ENCODE results near the gene CTR9. TPM values are rescaled to one million over a fixed set of nuclear protein-coding genes. Genes with fewer than 3 reads are reported as not detected.

Gene CTR9
- total RNA-seq, 2 donors from 2014 or later, result 26.9 to 35.0 TPM

- ATAC-seq (no peak), DNase-seq (no peak)
- intact Hi-C loops (cut with DNase I, micrococcal nuclease), result no loop called here
These were observed 26.3 kb downstream of the CTR9 start for GRCh38 chr11:10777393-10777793.

GRCh38 chr11:10777806-10778205 is 26.8 kb downstream of the CTR9 start:
- intact Hi-C loops (cut with DNase I, micrococcal nuclease), result no loop called here
- ATAC-seq, result no peak
- no peak for DNase-seq

- DNase-seq, result peak in 1 of 2 donors; percentile 27
- ATAC-seq, result no peak
- intact Hi-C loops (cut with DNase I, micrococcal nuclease), result no loop called here
These were observed 27.3 kb downstream of the CTR9 start for GRCh38 chr11:10778217-10778970.

GRCh38 chr11:10779086-10779485 is 28.0 kb downstream of the CTR9 start:
- DNase-seq (no peak), ATAC-seq (no peak)
- intact Hi-C loops (cut with DNase I, micrococcal nuclease), result no loop called here

- intact Hi-C loops (cut with DNase I, micrococcal nuclease), result no loop called here
- DNase-seq (no peak), ATAC-seq (no peak)
These were observed 29.0 kb downstream of the CTR9 start for GRCh38 chr11:10780040-10780439.

GRCh38 chr11:10784232-10785145 is 33.4 kb downstream of the CTR9 start:
- ATAC-seq (no peak), DNase-seq (no peak)
- intact Hi-C loops (cut with DNase I, micrococcal nuclease), result no loop called here

- no peak for DNase-seq
- ATAC-seq, result no peak
- intact Hi-C loops (cut with DNase I, micrococcal nuclease), result no loop called here
These were observed 34.1 kb downstream of the CTR9 start for GRCh38 chr11:10785146-10785474.

- no peak for DNase-seq
- intact Hi-C loops (cut with DNase I, micrococcal nuclease), result no loop called here
- ATAC-seq, result no peak
These were observed 35.4 kb downstream of the CTR9 start for GRCh38 chr11:10786451-10786850.

GRCh38 chr11:10792385-10793068 is 41.5 kb downstream of the CTR9 start:
- intact Hi-C loops (cut with DNase I, micrococcal nuclease), result loop anchor here (5.0 to 10.0 kb wide), 4 partner anchors 142 to 992 kb away; no protein-coding TSS in a partner anchor
- ATAC-seq (peak; percentile 85), DNase-seq (peak; percentile 87 to 93)

GRCh38 chr11:10793470-10794255 is 42.6 kb downstream of the CTR9 start:
- no peak for DNase-seq
- ATAC-seq, result no peak
- intact Hi-C loops (cut with DNase I, micrococcal nuclease), result loop anchor here (5.0 to 10.0 kb wide), 4 partner anchors 141 to 991 kb away; no protein-coding TSS in a partner anchor

GRCh38 chr11:10796191-10796590 is 45.1 kb downstream of the CTR9 start:
- DNase-seq (no peak), ATAC-seq (no peak)
- intact Hi-C loops (cut with DNase I, micrococcal nuclease), result loop anchor here (10.0 kb wide), 3 partner anchors 139 to 989 kb away; no protein-coding TSS in a partner anchor

GRCh38 chr11:10797001-10797400 is 46.0 kb downstream of the CTR9 start:
- no peak for DNase-seq
- intact Hi-C loops (cut with DNase I, micrococcal nuclease), result loop anchor here (10.0 kb wide), 3 partner anchors 138 to 988 kb away; no protein-coding TSS in a partner anchor
- no peak for ATAC-seq

GRCh38 chr11:10797531-10797930 is 46.5 kb downstream of the CTR9 start:
- intact Hi-C loops (cut with DNase I, micrococcal nuclease), result loop anchor here (10.0 kb wide), 3 partner anchors 137 to 987 kb away; no protein-coding TSS in a partner anchor
- no peak for ATAC-seq
- no peak for DNase-seq

GRCh38 chr11:10798330-10798928 is 47.4 kb downstream of the CTR9 start:
- intact Hi-C loops (cut with DNase I, micrococcal nuclease), result loop anchor here (10.0 kb wide), 3 partner anchors 136 to 986 kb away; no protein-coding TSS in a partner anchor
- no peak for ATAC-seq

GRCh38 chr11:10800292-10800691 is 49.2 kb downstream of the CTR9 start:
- intact Hi-C loops (cut with DNase I, micrococcal nuclease), result no loop called here
- no peak for ATAC-seq
- DNase-seq, result no peak

More at GRCh38 chr11:10798330-10798928, 47.4 kb downstream of the CTR9 start:
- DNase-seq, result no peak

- intact Hi-C loops (cut with DNase I, micrococcal nuclease), result no loop called here
- DNase-seq, result no peak
- no peak for ATAC-seq
These were observed 52.6 kb downstream of the CTR9 start for GRCh38 chr11:10803676-10804075.

GRCh38 chr11:10805741-10806140 is 54.7 kb downstream of the CTR9 start:
- no peak for ATAC-seq
- intact Hi-C loops (cut with DNase I, micrococcal nuclease), result no loop called here
- no peak for DNase-seq

GRCh38 chr11:10806206-10806605 is 55.2 kb downstream of the CTR9 start:
- intact Hi-C loops (cut with DNase I, micrococcal nuclease), result no loop called here
- DNase-seq (no peak), ATAC-seq (no peak)
